Kidney epithelial cell (primary cell): ENCODE results near the gene UTS2B. TPM values are rescaled to one million over a fixed set of nuclear protein-coding genes. Genes with fewer than 3 reads are reported as not detected.
"Not testable (repeated sequence)": the region's sequence is repeated elsewhere in the genome, so short reads cannot be mapped to it uniquely, and the experiment has no call there.

Source experiments
- DNase-seq: peaks from one replicate; pipeline ENCODE4 v3.0.0-alpha.2; 2010; ENCODE audit warnings: low read depth
- H3K27me3 ChIP-seq: 2 replicates; pipeline ENCODE4 v1.6.0; 2011; ENCODE audit warnings: low read length; ENCODE audit not compliant: control insufficient read depth, insufficient read depth
- H3K36me3 ChIP-seq: 2 replicates; pipeline ENCODE4 v1.5.1; 2011; ENCODE audit warnings: low read length; ENCODE audit not compliant: control insufficient read depth, insufficient read depth
- H3K4me3 ChIP-seq: 2 replicates; pipeline ENCODE4 v1.5.1; 2011; ENCODE audit warnings: low read depth, mild to moderate bottlenecking, control low read depth, low read length
- total RNA-seq: library from RNA; depleted of rRNA; stranded (reverse); fragments of >200 nt; gene quantifications from 2 replicates; pipeline ENCODE4 v1.2.3, GENCODE V29; 2015
- TF ChIP-seq, protein P1 (sequence below): IDR thresholded peaks from 2 replicates; pipeline ENCODE4 v1.5.1; 2011; ENCODE audit warnings: mild to moderate bottlenecking, moderate library complexity, low read length, control low read depth, inconsistent platforms; ENCODE audit not compliant: insufficient read depth, poor library complexity, severe bottlenecking

UTS2B gene
- total RNA-seq, 1 donor from 2014 or later = 0.46 TPM

DNA sequence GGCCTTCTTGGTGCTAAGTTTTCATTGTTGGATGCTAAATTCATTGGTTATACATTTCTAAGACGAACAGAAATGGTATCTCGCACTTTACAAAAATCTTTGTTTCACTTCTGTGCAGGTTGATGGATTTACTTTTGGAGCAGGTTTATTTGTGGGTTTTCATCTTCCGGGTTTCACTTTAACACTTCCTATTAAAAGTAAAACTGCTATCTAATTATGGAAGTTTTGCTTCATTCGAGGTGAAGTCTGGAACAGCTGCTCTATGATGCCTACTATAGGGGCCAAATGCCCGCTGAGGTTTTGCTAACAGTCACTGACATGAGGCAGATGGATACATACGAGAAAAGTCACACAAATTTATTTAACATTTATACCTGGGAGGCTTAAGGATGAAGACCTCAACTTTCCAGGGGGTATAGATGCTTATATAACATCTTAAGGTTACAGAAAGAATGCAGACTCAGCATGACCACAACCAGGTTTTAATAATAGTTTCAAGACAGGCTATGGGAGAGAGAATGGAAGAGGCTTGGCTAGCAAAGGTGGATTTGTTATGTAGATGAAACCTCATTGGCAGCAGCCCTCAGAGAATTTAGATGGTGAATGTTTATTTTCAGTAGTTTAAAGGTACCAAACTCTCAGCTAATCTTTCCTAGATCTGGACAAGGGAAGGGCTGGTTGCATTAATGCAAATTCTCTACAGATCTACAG is 77.1 kb downstream of the UTS2B start:
- Histone ChIP-seq H3K36me3 (no peaks in the 10 kb centered on the region), H3K27me3 (no peaks in the 10 kb centered on the region), H3K4me3 (no peak overlapping the region)
- TF ChIP-seq, protein P1, sequence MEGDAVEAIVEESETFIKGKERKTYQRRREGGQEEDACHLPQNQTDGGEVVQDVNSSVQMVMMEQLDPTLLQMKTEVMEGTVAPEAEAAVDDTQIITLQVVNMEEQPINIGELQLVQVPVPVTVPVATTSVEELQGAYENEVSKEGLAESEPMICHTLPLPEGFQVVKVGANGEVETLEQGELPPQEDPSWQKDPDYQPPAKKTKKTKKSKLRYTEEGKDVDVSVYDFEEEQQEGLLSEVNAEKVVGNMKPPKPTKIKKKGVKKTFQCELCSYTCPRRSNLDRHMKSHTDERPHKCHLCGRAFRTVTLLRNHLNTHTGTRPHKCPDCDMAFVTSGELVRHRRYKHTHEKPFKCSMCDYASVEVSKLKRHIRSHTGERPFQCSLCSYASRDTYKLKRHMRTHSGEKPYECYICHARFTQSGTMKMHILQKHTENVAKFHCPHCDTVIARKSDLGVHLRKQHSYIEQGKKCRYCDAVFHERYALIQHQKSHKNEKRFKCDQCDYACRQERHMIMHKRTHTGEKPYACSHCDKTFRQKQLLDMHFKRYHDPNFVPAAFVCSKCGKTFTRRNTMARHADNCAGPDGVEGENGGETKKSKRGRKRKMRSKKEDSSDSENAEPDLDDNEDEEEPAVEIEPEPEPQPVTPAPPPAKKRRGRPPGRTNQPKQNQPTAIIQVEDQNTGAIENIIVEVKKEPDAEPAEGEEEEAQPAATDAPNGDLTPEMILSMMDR = no peak
- DNase-seq = no peak

DNA sequence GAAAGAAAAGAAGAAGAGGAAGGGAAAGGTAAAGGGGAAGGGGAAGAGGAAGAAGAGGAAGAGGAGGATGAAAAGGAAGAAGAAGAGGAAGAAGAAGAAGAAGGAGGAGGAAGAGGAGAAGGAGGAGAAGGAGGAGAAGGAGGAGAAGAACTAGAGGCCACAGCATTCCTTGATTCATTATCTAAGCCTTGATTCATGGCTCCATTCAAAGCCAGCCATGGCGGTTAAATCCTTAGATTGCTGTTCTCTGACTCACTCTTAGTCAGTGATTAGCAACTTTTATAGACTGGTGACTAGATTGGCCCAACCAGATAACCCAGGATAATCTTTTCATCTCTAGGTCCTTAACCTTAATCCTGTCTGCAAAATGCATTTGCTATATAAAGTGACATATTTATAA is 83.7 kb downstream of the UTS2B start:
- H3K36me3 ChIP-seq = no peaks in the 10 kb centered on the region
- DNase-seq = peak; percentile 23
- TF ChIP-seq, protein P1 = no peak
- H3K4me3 ChIP-seq = no peak overlapping the region
- H3K27me3 ChIP-seq = no peaks in the 10 kb centered on the region

DNA sequence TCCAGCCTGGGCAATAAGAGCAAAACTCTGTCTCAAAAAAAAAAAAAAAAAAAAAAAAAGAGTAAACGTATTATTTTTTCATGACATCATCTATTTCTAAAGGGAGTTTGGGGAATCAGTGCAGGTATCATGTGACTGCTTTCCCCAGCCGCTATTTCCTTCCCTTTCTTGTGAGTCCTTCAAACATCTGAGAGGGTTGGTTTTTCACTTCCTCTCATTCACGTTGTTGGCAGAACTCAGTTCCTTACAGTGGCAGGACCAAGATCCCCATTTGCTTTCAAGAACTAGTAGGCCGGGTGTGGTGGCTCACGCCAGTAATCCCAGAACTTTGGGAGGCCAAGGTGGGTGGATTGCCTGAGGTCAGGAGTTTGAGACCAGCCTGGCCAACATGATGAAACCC is 84.3 kb downstream of the UTS2B start:
- H3K27me3 ChIP-seq, DNase-seq, H3K36me3 ChIP-seq, H3K4me3 ChIP-seq: not testable (repeated sequence)

DNA sequence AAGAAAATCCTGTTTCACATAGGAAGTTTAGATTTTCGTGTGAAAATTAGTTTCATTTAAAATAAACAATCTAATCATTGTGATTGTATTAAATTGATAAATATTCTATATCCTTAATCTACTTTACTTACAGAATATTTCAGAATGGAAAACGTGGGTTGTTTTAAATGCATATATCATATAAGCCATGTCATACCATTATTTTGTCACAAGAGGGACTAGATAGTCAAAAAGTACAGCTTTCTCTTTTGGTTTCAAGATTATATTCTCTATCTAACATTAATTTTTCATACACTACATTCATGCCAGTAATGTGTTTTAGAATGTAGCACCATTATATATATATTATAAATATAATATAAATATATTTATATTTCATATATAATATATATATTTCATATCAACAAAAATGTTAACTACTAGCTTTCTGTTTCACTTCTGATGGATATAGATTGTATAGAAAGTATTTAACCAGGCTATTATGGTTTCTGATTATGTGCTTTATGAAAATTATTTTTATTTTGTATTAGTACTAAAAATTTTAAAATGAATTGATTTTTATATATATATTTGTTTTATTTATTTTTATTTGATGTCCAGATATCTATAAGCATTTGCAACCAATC is 86.0 kb downstream of the UTS2B start:
- no peaks in the 10 kb centered on the region for H3K36me3 ChIP-seq
- H3K4me3 ChIP-seq = no peak overlapping the region
- TF ChIP-seq, protein P1 = peak; percentile 25
- H3K27me3 ChIP-seq = no peaks in the 10 kb centered on the region
- DNase-seq = no peak

DNA sequence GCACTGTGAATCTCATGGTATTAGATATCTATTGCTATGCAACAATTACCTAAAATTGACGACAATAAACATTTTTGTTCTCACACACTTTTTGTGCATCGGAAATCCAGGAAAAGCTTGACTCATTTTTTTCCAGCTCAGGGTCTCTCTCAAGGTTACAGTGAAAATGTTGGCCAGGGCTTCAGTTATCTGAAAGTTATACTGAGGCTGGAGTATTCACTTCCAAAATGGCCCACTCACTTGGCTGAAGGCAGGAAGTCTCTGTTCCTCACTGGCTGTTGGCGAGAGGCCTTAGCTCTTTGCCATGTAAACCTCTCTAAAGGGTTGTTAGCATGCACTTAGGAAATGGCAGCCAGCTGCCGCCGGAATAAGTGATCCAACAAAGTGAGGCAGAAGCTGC is 89.8 kb downstream of the UTS2B start:
- DNase-seq = no peak
- H3K27me3 ChIP-seq = no peaks in the 10 kb centered on the region
- H3K4me3 ChIP-seq = no peak overlapping the region
- no peaks in the 10 kb centered on the region for H3K36me3 ChIP-seq
- TF ChIP-seq, protein P1 = no peak

DNA sequence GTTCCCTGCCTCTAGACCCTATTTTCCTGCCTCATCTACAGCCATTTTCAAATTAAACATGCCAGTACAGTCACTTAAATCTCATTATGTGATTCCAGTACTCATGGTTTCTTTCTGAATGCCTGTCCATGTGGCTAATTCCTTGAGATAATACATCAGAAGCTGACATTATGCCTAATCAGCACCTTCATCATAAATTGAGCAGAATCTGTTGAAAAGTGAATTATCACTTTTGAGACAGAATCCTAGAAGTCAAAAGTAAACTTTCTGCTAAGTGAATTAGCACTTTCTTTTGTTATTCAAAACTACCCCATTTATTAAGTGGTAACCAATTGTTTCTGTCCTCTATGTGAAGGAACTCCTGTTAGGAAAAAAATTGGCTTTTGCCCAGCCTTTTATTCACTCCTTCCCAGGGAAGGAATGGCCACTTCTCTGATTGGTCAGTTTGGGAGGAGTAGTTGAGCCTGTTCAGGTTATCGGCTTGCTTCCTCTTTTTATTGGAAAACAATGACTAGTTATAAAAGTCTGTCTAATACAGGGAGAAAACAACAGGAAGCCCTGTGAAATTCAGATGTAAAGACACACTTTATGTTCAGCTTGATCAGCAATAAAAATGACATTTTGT is 90.8 kb downstream of the UTS2B start:
- Histone ChIP-seq H3K27me3 (no peaks in the 10 kb centered on the region), H3K36me3 (no peaks in the 10 kb centered on the region), H3K4me3 (no peak overlapping the region)
- TF ChIP-seq, protein P1 = no peak
- no peak for DNase-seq
